ENCODE measurements around the gene SETD2.

DNA sequence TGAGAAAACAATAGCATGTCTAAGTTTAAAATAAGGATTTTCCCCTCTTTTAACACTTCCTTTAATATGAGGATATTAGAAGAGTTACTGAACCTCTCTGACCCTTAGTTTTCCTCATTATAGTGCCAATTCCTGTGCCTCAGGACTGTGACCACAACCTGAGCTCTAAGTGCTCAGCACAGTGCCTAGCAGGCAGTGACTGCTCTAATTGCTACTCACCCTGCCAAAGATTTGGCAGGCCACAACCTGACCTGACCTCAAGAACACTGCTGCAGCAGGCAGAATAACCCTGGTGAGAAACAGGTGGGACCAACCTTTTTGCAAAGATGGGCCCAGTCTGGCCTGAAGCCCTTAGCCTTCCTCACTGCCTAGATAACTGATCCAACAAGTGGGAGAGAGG, 148.8 kb downstream of the SETD2 start:
- TF ChIP-seq, protein P1, sequence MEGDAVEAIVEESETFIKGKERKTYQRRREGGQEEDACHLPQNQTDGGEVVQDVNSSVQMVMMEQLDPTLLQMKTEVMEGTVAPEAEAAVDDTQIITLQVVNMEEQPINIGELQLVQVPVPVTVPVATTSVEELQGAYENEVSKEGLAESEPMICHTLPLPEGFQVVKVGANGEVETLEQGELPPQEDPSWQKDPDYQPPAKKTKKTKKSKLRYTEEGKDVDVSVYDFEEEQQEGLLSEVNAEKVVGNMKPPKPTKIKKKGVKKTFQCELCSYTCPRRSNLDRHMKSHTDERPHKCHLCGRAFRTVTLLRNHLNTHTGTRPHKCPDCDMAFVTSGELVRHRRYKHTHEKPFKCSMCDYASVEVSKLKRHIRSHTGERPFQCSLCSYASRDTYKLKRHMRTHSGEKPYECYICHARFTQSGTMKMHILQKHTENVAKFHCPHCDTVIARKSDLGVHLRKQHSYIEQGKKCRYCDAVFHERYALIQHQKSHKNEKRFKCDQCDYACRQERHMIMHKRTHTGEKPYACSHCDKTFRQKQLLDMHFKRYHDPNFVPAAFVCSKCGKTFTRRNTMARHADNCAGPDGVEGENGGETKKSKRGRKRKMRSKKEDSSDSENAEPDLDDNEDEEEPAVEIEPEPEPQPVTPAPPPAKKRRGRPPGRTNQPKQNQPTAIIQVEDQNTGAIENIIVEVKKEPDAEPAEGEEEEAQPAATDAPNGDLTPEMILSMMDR (IDR thresholded peaks at IDR 0.05; ENCODE audit: poor library complexity): no peak
- TF ChIP-seq EZH2 (IDR thresholded peaks at IDR 0.05; ENCODE audit: borderline replicate concordance) (no peak), EZH2phosphoT487 (IDR thresholded peaks at IDR 0.05; ENCODE audit: low read depth, severe bottlenecking, unreplicated experiment) (no peak)
